Osteoblast (primary cell): Measurements from ENCODE around the gene MAML2. TPM values are rescaled to one million over a fixed set of nuclear protein-coding genes. Genes with fewer than 3 reads are reported as not detected.
A peak's percentile ranks its signal among the peaks of the same experiment; 100 is the strongest.

Experiments
- DNase-seq: peaks from one replicate; pipeline ENCODE4 v3.0.0; 2011; ENCODE audit warnings: low spot score, mixed read lengths; ENCODE audit not compliant: insufficient read length; ENCODE audit errors: missing footprints
- H2AFZ ChIP-seq: 2 replicates; pipeline ENCODE4 v1.6.0; 2011; ENCODE audit warnings: mild to moderate bottlenecking, low read length
- H3K27ac ChIP-seq: 2 replicates; pipeline ENCODE4 v1.5.1; 2011; ENCODE audit warnings: mild to moderate bottlenecking, low read depth, low read length, moderate library complexity
- H3K27me3 ChIP-seq: 2 replicates; pipeline ENCODE4 v1.6.0; 2012; ENCODE audit warnings: mild to moderate bottlenecking, control low read depth, inconsistent platforms, low read length, moderate library complexity; ENCODE audit not compliant: insufficient read depth
- H3K36me3 ChIP-seq: 2 replicates; pipeline ENCODE4 v1.5.1; 2011; ENCODE audit warnings: mild to moderate bottlenecking, low read length, control low read depth, moderate library complexity; ENCODE audit not compliant: insufficient read depth
- H3K4me1 ChIP-seq: 2 replicates; pipeline ENCODE4 v1.5.1; 2011; ENCODE audit warnings: mild to moderate bottlenecking, low read length, control low read depth, moderate library complexity; ENCODE audit not compliant: insufficient read depth
- H3K4me2 ChIP-seq: 2 replicates; pipeline ENCODE4 v1.6.0; 2011; ENCODE audit warnings: mild to moderate bottlenecking, low read length; ENCODE audit not compliant: insufficient read depth
- H3K4me3 ChIP-seq: fragments of 200-600 bp; sonication (generic); 3 replicates; pipeline ENCODE4 v1.5.1; 2012; ENCODE audit warnings: mild to moderate bottlenecking, low read length, inconsistent platforms; ENCODE audit not compliant: insufficient read depth
- H3K79me2 ChIP-seq: 2 replicates; pipeline ENCODE4 v1.6.0; 2012; ENCODE audit warnings: mild to moderate bottlenecking, low read length, control low read depth, inconsistent platforms; ENCODE audit not compliant: insufficient read depth
- H3K9me3 ChIP-seq: 2 replicates; pipeline ENCODE4 v1.5.1; 2011; ENCODE audit warnings: low read depth, low read length, control low read depth
- H4K20me1 ChIP-seq: 2 replicates; pipeline ENCODE4 v1.6.0; 2012; ENCODE audit warnings: mild to moderate bottlenecking, low read length, control low read depth; ENCODE audit not compliant: insufficient read depth
- CTCF ChIP-seq: IDR thresholded peaks from 2 replicates; pipeline ENCODE4 v1.5.1; 2011; ENCODE audit warnings: mild to moderate bottlenecking, low read depth, low read length, moderate library complexity; ENCODE audit errors: extremely low read depth
- total RNA-seq: library from RNA; depleted of rRNA; stranded (reverse); fragments of >200 nt; gene quantifications from 2 replicates; pipeline ENCODE4 v1.2.3, GENCODE V29; 2012

Gene MAML2
- total RNA-seq = 17.4 and 19.2 TPM in 2 replicates

GRCh38 chr11:96342961-96343711 lies at the start of gene MAML2:
Gene MAML2, minus strand, starts transcription at chr11:96343195. Its CDS starts 1,300 bp downstream, at chr11:96341895.
- Histone ChIP-seq H2AFZ (peak within 1 kb of the TSS; percentile 75), H3K4me2 (peak within 1 kb of the TSS; percentile 96), H3K9me3 (no peaks in the 10 kb centered on the region), H3K27me3 (no peaks in the 10 kb centered on the region), H3K4me1 (peaks cover 36% of the 10 kb centered on the region), H3K79me2 (peaks cover 49% of the 10 kb centered on the region), H3K4me3 (peak within 1 kb of the TSS; percentile 80), H3K27ac (peak within 1 kb of the TSS; percentile 95), H3K36me3 (no peaks in the 10 kb centered on the region), H4K20me1 (peaks cover 4% of the 10 kb centered on the region)
- DNase-seq = peak; percentile 95
- TF ChIP-seq CTCF = peak; percentile 74

- no peaks in the 10 kb centered on the region for H3K9me3 ChIP-seq
- no peaks in the 10 kb centered on the region for H4K20me1 ChIP-seq
- no peaks in the 10 kb centered on the region for H3K27me3 ChIP-seq
- H3K79me2 ChIP-seq = peaks cover 57% of the 10 kb centered on the region
- no peak for DNase-seq
- no peaks in the 10 kb centered on the region for H3K36me3 ChIP-seq
- H3K4me1 ChIP-seq = peaks cover 25% of the 10 kb centered on the region
- H2AFZ ChIP-seq = no peak overlapping the region
- no peak overlapping the region for H3K4me3 ChIP-seq
- H3K27ac ChIP-seq = no peak overlapping the region
- H3K4me2 ChIP-seq = peak overlapping the region; percentile 97
- peak; percentile 24 for TF ChIP-seq CTCF
Measured at GRCh38 chr11:96391698-96392307, 48.8 kb upstream of the MAML2 start.

- Histone ChIP-seq H3K4me2 (peak overlapping the region; percentile 97), H4K20me1 (no peaks in the 10 kb centered on the region), H3K27me3 (no peaks in the 10 kb centered on the region), H3K4me1 (peaks cover 25% of the 10 kb centered on the region), H3K4me3 (peak overlapping the region; percentile 93), H3K79me2 (peaks cover 70% of the 10 kb centered on the region), H3K27ac (peak overlapping the region; percentile 95), H2AFZ (peak overlapping the region; percentile 92), H3K9me3 (no peaks in the 10 kb centered on the region), H3K36me3 (no peaks in the 10 kb centered on the region)
- DNase-seq = no peak
- TF ChIP-seq CTCF = no peak
Measured at GRCh38 chr11:96390488-96390792, 47.4 kb upstream of the MAML2 start.

- Histone ChIP-seq H3K4me1 (peaks cover 25% of the 10 kb centered on the region), H3K27me3 (no peaks in the 10 kb centered on the region), H3K79me2 (peaks cover 74% of the 10 kb centered on the region), H3K4me3 (peak within 1 kb of the TSS; percentile 93), H2AFZ (peak within 1 kb of the TSS; percentile 92), H3K9me3 (no peaks in the 10 kb centered on the region), H3K27ac (peak within 1 kb of the TSS; percentile 95), H3K4me2 (peak within 1 kb of the TSS; percentile 97), H3K36me3 (no peaks in the 10 kb centered on the region), H4K20me1 (no peaks in the 10 kb centered on the region)
- no peak for TF ChIP-seq CTCF
- peak; percentile 96 for DNase-seq
Measured at GRCh38 chr11:96389720-96390487, 46.9 kb upstream of the MAML2 start, which contains the start of the genes CCDC82 and JRKL. Gene CCDC82, minus strand, starts transcription at chr11:96389912. Its CDS starts 5,165 bp downstream, at chr11:96384747. Gene JRKL, plus strand, starts transcription at chr11:96390013. Its CDS starts 637 bp downstream, at chr11:96390650.
